Breast epithelium (tissue), 4 donors: Measurements from ENCODE around the gene CEACAM19. TPM values are rescaled to one million over a fixed set of nuclear protein-coding genes. Genes with fewer than 3 reads are reported as not detected.

ENCODE experiments used
- DNase-seq, 2 donors: peaks; one replicate each; pipeline ENCODE4 v3.0.0-alpha.2; 2019; ENCODE audit warnings: low spot score in 2 of 2
- H3K27ac ChIP-seq, 2 donors: fragments of 200-600 bp; sonication (generic) in 1 of 2; one replicate each; pipeline ENCODE4 v1.5.1; 2016 to 2019; ENCODE audit warnings: mild to moderate bottlenecking in 1 of 2
- H3K27me3 ChIP-seq, 2 donors: fragments of 200-600 bp; sonication (generic) in 1 of 2; one replicate each; pipeline versions ENCODE4 v1.5.1 to v1.6.0; 2017 to 2019; ENCODE audit warnings: control low read depth in 1 of 2, mild to moderate bottlenecking in 1 of 2
- H3K36me3 ChIP-seq: fragments of 200-600 bp; one replicate; pipeline ENCODE4 v1.5.1; 2019
- H3K4me1 ChIP-seq, 2 donors: fragments of 200-600 bp; sonication (generic); one replicate each; pipeline ENCODE4 v1.5.1; 2016 to 2019; ENCODE audit warnings: control low read depth in 1 of 2
- H3K4me3 ChIP-seq, 3 donors: fragments of 200-600 bp; sonication (generic); 1 replicate in 2 of 3; 2 replicates in 1 of 3; pipeline ENCODE4 v1.5.1; 2016 to 2019; ENCODE audit warnings: mild to moderate bottlenecking in 3 of 3, moderate library complexity in 2 of 3
- H3K9me3 ChIP-seq, 2 donors: fragments of 200-600 bp; sonication (generic) in 1 of 2; one replicate each; pipeline ENCODE4 v1.5.1; 2016 to 2019; ENCODE audit warnings: control low read depth in 1 of 2
- POLR2A ChIP-seq: fragments of 450-650 bp; IDR thresholded peaks from one replicate; pipeline ENCODE4 v1.6.1; 2016; ENCODE audit warnings: antibody characterized with exemption, mild to moderate bottlenecking, moderate library complexity
- POLR2AphosphoS5 ChIP-seq, 3 donors: sonication (generic); formaldehyde crosslinking; IDR thresholded peaks; one replicate each; pipeline ENCODE4 v1.6.1; 2017; ENCODE audit warnings: antibody characterized with exemption in 3 of 3
- intact Hi-C: fragments of 100-400 bp; cut with DNase I; formaldehyde crosslinking; loops from one replicate; pipeline ENCODE4 v1.15.1; 2023; ENCODE audit warnings: low total_unique reads
- total RNA-seq, 3 donors: library from RNA; depleted of rRNA; stranded (reverse); fragments of >200 nt; gene quantifications; one replicate each; pipeline ENCODE4 v1.1.0, GENCODE V29; 2016
- TF ChIP-seq, protein P1 (sequence below), 3 donors: fragments of 450-650 bp; IDR thresholded peaks; one replicate each; pipeline ENCODE4 v1.5.1; 2016 to 2017; ENCODE audit warnings: antibody characterized with exemption in 3 of 3, mild to moderate bottlenecking in 3 of 3, moderate library complexity in 3 of 3

Gene CEACAM19
- total RNA-seq, 3 donors from 2014 or later: 0.96 to 5.3 (median 4.9) TPM

DNA sequence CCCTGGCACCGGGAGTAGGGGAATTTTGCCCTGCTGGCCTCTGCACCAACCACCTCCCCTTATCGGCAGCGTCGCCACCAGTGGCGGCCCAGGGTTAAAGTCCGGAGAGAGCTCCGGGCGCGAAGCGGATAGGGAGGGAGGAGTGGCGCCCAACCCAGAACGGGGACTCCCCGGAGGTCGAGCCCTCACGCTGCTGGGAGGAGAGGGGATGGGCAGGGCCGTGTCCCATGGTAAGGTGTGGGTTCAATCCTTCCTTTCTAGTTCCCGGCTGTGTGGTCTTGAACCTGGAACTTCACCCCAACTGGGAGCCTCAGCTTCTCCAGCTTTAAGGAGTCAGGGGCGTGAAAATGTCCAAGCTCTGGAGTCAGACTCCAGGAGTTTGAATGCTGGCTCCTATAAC lies 54.0 kb downstream of the CEACAM19 start:
- Histone ChIP-seq H3K27ac (no peak overlapping the region), H3K27me3 (no peaks in the 10 kb centered on the region), H3K9me3 (no peaks in the 10 kb centered on the region), H3K4me3 (peak overlapping the region in 1 of 3 donors; percentile 42), H3K4me1 (no peaks in the 10 kb centered on the region), H3K36me3 (no peaks in the 10 kb centered on the region)
- DNase-seq: no peak
- intact Hi-C loops: no loop called here
- no peak for TF ChIP-seq POLR2AphosphoS5 (IDR thresholded peaks at IDR 0.05)
- TF ChIP-seq, protein P1, sequence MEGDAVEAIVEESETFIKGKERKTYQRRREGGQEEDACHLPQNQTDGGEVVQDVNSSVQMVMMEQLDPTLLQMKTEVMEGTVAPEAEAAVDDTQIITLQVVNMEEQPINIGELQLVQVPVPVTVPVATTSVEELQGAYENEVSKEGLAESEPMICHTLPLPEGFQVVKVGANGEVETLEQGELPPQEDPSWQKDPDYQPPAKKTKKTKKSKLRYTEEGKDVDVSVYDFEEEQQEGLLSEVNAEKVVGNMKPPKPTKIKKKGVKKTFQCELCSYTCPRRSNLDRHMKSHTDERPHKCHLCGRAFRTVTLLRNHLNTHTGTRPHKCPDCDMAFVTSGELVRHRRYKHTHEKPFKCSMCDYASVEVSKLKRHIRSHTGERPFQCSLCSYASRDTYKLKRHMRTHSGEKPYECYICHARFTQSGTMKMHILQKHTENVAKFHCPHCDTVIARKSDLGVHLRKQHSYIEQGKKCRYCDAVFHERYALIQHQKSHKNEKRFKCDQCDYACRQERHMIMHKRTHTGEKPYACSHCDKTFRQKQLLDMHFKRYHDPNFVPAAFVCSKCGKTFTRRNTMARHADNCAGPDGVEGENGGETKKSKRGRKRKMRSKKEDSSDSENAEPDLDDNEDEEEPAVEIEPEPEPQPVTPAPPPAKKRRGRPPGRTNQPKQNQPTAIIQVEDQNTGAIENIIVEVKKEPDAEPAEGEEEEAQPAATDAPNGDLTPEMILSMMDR (IDR thresholded peaks at IDR 0.05): no peak
- no peak for TF ChIP-seq POLR2A

DNA sequence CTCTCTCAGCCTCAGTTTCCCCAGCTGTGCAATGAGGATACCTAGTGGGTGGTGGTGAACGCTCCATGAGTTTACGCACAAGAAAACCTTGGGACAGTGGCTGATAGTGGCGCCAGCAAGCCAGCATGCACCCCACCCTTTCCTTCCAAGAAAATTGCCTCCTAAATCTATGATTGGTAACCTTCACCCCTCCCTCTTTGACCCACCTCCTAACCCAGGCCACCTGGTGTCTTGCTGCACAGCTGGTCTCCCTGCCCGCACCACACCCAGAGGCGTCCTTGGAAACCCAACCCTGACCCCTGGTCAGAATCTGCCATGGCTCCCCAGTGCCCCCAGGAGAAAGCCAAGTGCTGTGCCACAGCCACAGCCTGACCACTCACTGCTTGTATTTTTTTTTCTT lies 54.4 kb downstream of the CEACAM19 start:
- no peak for DNase-seq
- Histone ChIP-seq H3K27me3 (no peaks in the 10 kb centered on the region), H3K36me3 (no peaks in the 10 kb centered on the region), H3K27ac (no peak overlapping the region), H3K4me3 (no peak overlapping the region), H3K9me3 (no peaks in the 10 kb centered on the region), H3K4me1 (no peaks in the 10 kb centered on the region)
- intact Hi-C loops: no loop called here
- TF ChIP-seq POLR2AphosphoS5 (IDR thresholded peaks at IDR 0.05): peak in 1 of 3 donors; percentile 14
- no peak for TF ChIP-seq POLR2A

DNA sequence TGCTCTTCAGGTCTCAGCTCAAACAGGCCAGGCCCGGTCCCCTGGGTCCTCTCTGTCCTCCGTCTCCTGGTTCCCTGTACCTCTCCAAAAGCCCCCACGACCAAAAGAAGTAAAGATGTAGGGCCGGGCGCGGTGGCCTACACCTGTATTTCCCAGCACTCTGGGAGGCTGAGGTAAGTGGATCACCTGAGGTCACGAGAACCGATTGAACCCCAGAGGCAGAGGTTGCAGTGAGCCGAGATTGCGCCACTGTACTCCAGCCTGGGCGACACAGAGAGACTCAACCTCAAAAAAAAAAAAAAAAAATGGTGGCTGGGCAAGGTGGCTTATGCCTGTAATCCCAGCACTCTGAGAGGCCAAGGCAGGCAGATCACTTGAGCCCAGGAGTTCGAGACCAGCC lies 55.2 kb downstream of the CEACAM19 start:
- Histone ChIP-seq H3K36me3 (no peaks in the 10 kb centered on the region), H3K27me3 (no peaks in the 10 kb centered on the region), H3K27ac (no peak overlapping the region), H3K4me1 (no peaks in the 10 kb centered on the region), H3K9me3 (no peaks in the 10 kb centered on the region), H3K4me3 (no peak overlapping the region)
- intact Hi-C loops: no loop called here
- TF ChIP-seq POLR2AphosphoS5 (IDR thresholded peaks at IDR 0.05): no peak
- TF ChIP-seq, protein P1 (IDR thresholded peaks at IDR 0.05): no peak
- TF ChIP-seq POLR2A: no peak
- DNase-seq: no peak

- H3K9me3 ChIP-seq: no peaks in the 10 kb centered on the region
- intact Hi-C loops: no loop called here
These were observed 56.9 kb downstream of the CEACAM19 start for GRCh38 chr19:44728178-44728577.

GRCh38 chr19:44729516-44730033 lies 58.3 kb downstream of the CEACAM19 start:
- Histone ChIP-seq H3K36me3 (no peaks in the 10 kb centered on the region), H3K27ac (no peak overlapping the region), H3K9me3 (no peaks in the 10 kb centered on the region), H3K4me3 (no peak overlapping the region), H3K27me3 (no peaks in the 10 kb centered on the region), H3K4me1 (no peaks in the 10 kb centered on the region)
- no peak for DNase-seq
- TF ChIP-seq POLR2A (no peak), POLR2AphosphoS5 (IDR thresholded peaks at IDR 0.05) (no peak)
- TF ChIP-seq, protein P1 (IDR thresholded peaks at IDR 0.05): no peak
- intact Hi-C loops: no loop called here

More at GRCh38 chr19:44728178-44728577, 56.9 kb downstream of the CEACAM19 start:
- Histone ChIP-seq H3K27me3 (no peaks in the 10 kb centered on the region), H3K27ac (no peak overlapping the region), H3K4me3 (no peak overlapping the region), H3K4me1 (no peaks in the 10 kb centered on the region), H3K36me3 (no peaks in the 10 kb centered on the region)
- TF ChIP-seq POLR2A (no peak), POLR2AphosphoS5 (IDR thresholded peaks at IDR 0.05) (no peak)
- TF ChIP-seq, protein P1 (IDR thresholded peaks at IDR 0.05): no peak
- DNase-seq: no peak

- Histone ChIP-seq H3K4me3 (no peak overlapping the region), H3K27me3 (no peaks in the 10 kb centered on the region), H3K4me1 (no peaks in the 10 kb centered on the region), H3K27ac (no peak overlapping the region), H3K36me3 (no peaks in the 10 kb centered on the region), H3K9me3 (no peaks in the 10 kb centered on the region)
- DNase-seq: no peak
- intact Hi-C loops: no loop called here
- TF ChIP-seq, protein P1 (IDR thresholded peaks at IDR 0.05): no peak
- TF ChIP-seq POLR2A: no peak
- no peak for TF ChIP-seq POLR2AphosphoS5 (IDR thresholded peaks at IDR 0.05)
These were observed 59.8 kb downstream of the CEACAM19 start for GRCh38 chr19:44731081-44731480.
